Gastrocnemius medialis (tissue), 4 donors: ENCODE results near the gene PLEKHO1. TPM values are rescaled to one million over a fixed set of nuclear protein-coding genes. Genes with fewer than 3 reads are reported as not detected.

Source experiments
- ATAC-seq, 2 donors: fragments of 150-250 bp; one replicate each; pipeline ENCODE4 v1.9.1; 2016
- DNase-seq, 2 donors: peaks; one replicate each; pipeline ENCODE4 v3.0.0-alpha.2; 2019
- H3K27ac ChIP-seq, 4 donors: fragments of 200-600 bp; sonication (generic); 1 replicate in 1 of 4; 2 replicates in 3 of 4; pipeline ENCODE4 v1.5.1; 2016 to 2018; ENCODE audit warnings: mild to moderate bottlenecking in 2 of 4, moderate library complexity in 1 of 4
- H3K27me3 ChIP-seq, 3 donors: fragments of 200-600 bp; sonication (generic) in 2 of 3; 1 replicate in 1 of 3; 2 replicates in 2 of 3; pipeline versions ENCODE4 v1.5.1 to v1.6.0; 2016 to 2019; ENCODE audit warnings: mild to moderate bottlenecking in 1 of 3, moderate library complexity in 1 of 3
- H3K36me3 ChIP-seq, 2 donors: fragments of 200-600 bp; sonication (generic) in 1 of 2; one replicate each; pipeline ENCODE4 v1.5.1; 2017 to 2018
- H3K4me1 ChIP-seq, 2 donors: fragments of 200-600 bp; sonication (generic) in 1 of 2; one replicate each; pipeline ENCODE4 v1.5.1; 2016 to 2017; ENCODE audit warnings: mild to moderate bottlenecking in 2 of 2
- H3K4me3 ChIP-seq, 4 donors: fragments of 200-600 bp; sonication (generic) in 3 of 4; 1 replicate in 1 of 4; 2 replicates in 3 of 4; pipeline ENCODE4 v1.5.1; 2016 to 2019; ENCODE audit warnings: mild to moderate bottlenecking in 2 of 4
- H3K9me3 ChIP-seq, 3 donors: fragments of 200-600 bp; sonication (generic) in 2 of 3; 1 replicate in 1 of 3; 2 replicates in 2 of 3; pipeline ENCODE4 v1.5.1; 2016 to 2019
- CTCF ChIP-seq, 5 experiments: fragments of 450-650 bp in 3 of 5; fragments of 200-600 bp in 2 of 5; sonication (generic) in 2 of 5; IDR thresholded peaks in 4 of 5; conservative IDR thresholded peaks in 1 of 5; 1 replicate in 4 of 5; 2 replicates in 1 of 5; pipeline ENCODE4 v1.5.1; 2016 to 2019; ENCODE audit warnings: antibody characterized with exemption in 5 of 5, mild to moderate bottlenecking in 3 of 5, moderate library complexity in 3 of 5
- POLR2A ChIP-seq, 2 donors: fragments of 450-650 bp; IDR thresholded peaks; one replicate each; pipeline ENCODE4 v1.6.1; 2017; ENCODE audit warnings: antibody characterized with exemption in 2 of 2, mild to moderate bottlenecking in 2 of 2, moderate library complexity in 2 of 2
- in situ Hi-C, 4 donors: fragments of 200-750 bp; cut with MboI; loops; one replicate each; pipeline versions ENCODE4 v1.15.0 to v1.8.0; 2017; ENCODE audit warnings: low sequenced_read_pairs in 4 of 4
- intact Hi-C: fragments of 100-400 bp; cut with DNase I; formaldehyde crosslinking; loops from one replicate; pipeline ENCODE4 v1.15.1; 2023; ENCODE audit warnings: low total_unique reads
- total RNA-seq, 4 donors: library from RNA; depleted of rRNA; stranded (reverse); fragments of >200 nt; gene quantifications; one replicate each; pipeline versions ENCODE4 v1.1.0 to v1.2.3, GENCODE V29; 2016

PLEKHO1 gene
- total RNA-seq, 4 donors from 2014 or later, result 24.3 to 57.7 (median 40.4) TPM

- DNase-seq (no peak), ATAC-seq (no peak)
- in situ Hi-C loops, result no loop called here
- Histone ChIP-seq H3K4me1 (peaks cover 12 to 32% of the 10 kb centered on the region in 2 donors), H3K9me3 (no peaks in the 10 kb centered on the region), H3K27me3 (no peaks in the 10 kb centered on the region), H3K36me3 (no peaks in the 10 kb centered on the region), H3K27ac (peak overlapping the region in 2 of 4 donors; percentile 2 to 11), H3K4me3 (no peak overlapping the region)
- intact Hi-C loops, result no loop called here
- TF ChIP-seq POLR2A (IDR thresholded peaks at IDR 0.05) (no peak), CTCF (IDR thresholded peaks at IDR 0.05 in 4 of 5, conservative IDR thresholded peaks at IDR 0.05 in 1 of 5) (no peak)
Measured at GRCh38 chr1:150146849-150147542, 2.7 kb upstream of the PLEKHO1 start.

- Histone ChIP-seq H3K27ac (peak overlapping the region; percentile 90 to 94 (median 90)), H3K9me3 (no peaks in the 10 kb centered on the region), H3K27me3 (no peaks in the 10 kb centered on the region), H3K4me3 (peak overlapping the region; percentile 84 to 91 (median 86)), H3K4me1 (peaks cover 24 to 50% of the 10 kb centered on the region in 2 donors), H3K36me3 (peaks cover 0 to 6% of the 10 kb centered on the region in 2 donors)
- ATAC-seq (no peak), DNase-seq (no peak)
- in situ Hi-C loops (no loop called here), intact Hi-C loops (loop anchor here (1.0 kb wide), 1 partner anchor 64 kb away; no protein-coding TSS in a partner anchor)
- TF ChIP-seq POLR2A (IDR thresholded peaks at IDR 0.05) (no peak), CTCF (IDR thresholded peaks at IDR 0.05 in 4 of 5, conservative IDR thresholded peaks at IDR 0.05 in 1 of 5) (no peak)
Measured at GRCh38 chr1:150148837-150149270, 862 bp upstream of the PLEKHO1 start.

- intact Hi-C loops, result loop anchor here (5.0 kb wide), 1 partner anchor 83 kb away; the partner anchor contains the start of gene VPS45
- peaks cover 24 to 50% of the 10 kb centered on the region in 2 donors for H3K4me1 ChIP-seq
- ATAC-seq, result peak; percentile 16 to 30
Measured at GRCh38 chr1:150150133-150151021, 661 bp downstream of the PLEKHO1 start.

More at GRCh38 chr1:150150133-150151021, 661 bp downstream of the PLEKHO1 start:
- no peak for DNase-seq
- TF ChIP-seq CTCF (IDR thresholded peaks at IDR 0.05 in 4 of 5, conservative IDR thresholded peaks at IDR 0.05 in 1 of 5) (no peak), POLR2A (IDR thresholded peaks at IDR 0.05) (peak; percentile 3 to 43)
- in situ Hi-C loops, result no loop called here
- no peaks in the 10 kb centered on the region for H3K9me3 ChIP-seq
- H3K27ac ChIP-seq, result peak overlapping the region; percentile 90 to 94 (median 90)
- H3K4me3 ChIP-seq, result peak overlapping the region; percentile 84 to 91 (median 86)
- peaks cover 0 to 20% of the 10 kb centered on the region in 2 donors for H3K36me3 ChIP-seq
- H3K27me3 ChIP-seq, result no peaks in the 10 kb centered on the region
